GM23248 (cell line): ENCODE measurements around the gene DPAGT1. TPM values are rescaled to one million over a fixed set of nuclear protein-coding genes. Genes with fewer than 3 reads are reported as not detected.

Experiments
- DNase-seq: peaks from one replicate; pipeline ENCODE4 v3.0.0-alpha.2; 2015
- H2AFZ ChIP-seq: fragments of 200-600 bp; sonication (generic); 2 replicates; pipeline ENCODE4 v1.6.1; 2016; ENCODE audit warnings: antibody characterized with exemption
- H3F3A ChIP-seq: fragments of 200-600 bp; sonication (generic); 2 replicates; pipeline ENCODE4 v1.6.1; 2016; ENCODE audit warnings: mild to moderate bottlenecking, antibody characterized with exemption, mixed run types; ENCODE audit not compliant: insufficient read depth
- H3K27ac ChIP-seq: fragments of 200-600 bp; sonication (generic); 2 replicates; pipeline ENCODE4 v1.5.1; 2016; ENCODE audit warnings: mild to moderate bottlenecking
- H3K27me3 ChIP-seq: fragments of 200-600 bp; sonication (generic); replicated peaks from 2 replicates; pipeline ENCODE4 v1.6.1; 2016; ENCODE audit warnings: mild to moderate bottlenecking; ENCODE audit not compliant: insufficient read depth
- H3K36me3 ChIP-seq: fragments of 200-600 bp; sonication (generic); 2 replicates; pipeline ENCODE4 v1.6.1; 2016; ENCODE audit warnings: low read depth, mild to moderate bottlenecking
- H3K4me1 ChIP-seq: fragments of 200-600 bp; sonication (generic); 2 replicates; pipeline ENCODE4 v1.6.1; 2016; ENCODE audit warnings: mild to moderate bottlenecking; ENCODE audit not compliant: insufficient read depth
- H3K4me2 ChIP-seq: fragments of 200-600 bp; sonication (generic); one replicate; pipeline ENCODE4 v1.6.1; 2016; ENCODE audit warnings: mild to moderate bottlenecking; ENCODE audit not compliant: unreplicated experiment
- H3K4me3 ChIP-seq: fragments of 200-600 bp; sonication (generic); 2 replicates; pipeline ENCODE4 v1.5.1; 2016; ENCODE audit warnings: mild to moderate bottlenecking
- H3K79me2 ChIP-seq: fragments of 200-600 bp; sonication (generic); 2 replicates; pipeline ENCODE4 v1.6.1; 2016; ENCODE audit warnings: mild to moderate bottlenecking; ENCODE audit not compliant: insufficient read depth
- H3K9ac ChIP-seq: fragments of 200-600 bp; sonication (generic); 2 replicates; pipeline ENCODE4 v1.6.1; 2016; ENCODE audit warnings: mild to moderate bottlenecking
- H3K9me2 ChIP-seq: fragments of 200-600 bp; sonication (generic); 2 replicates; pipeline ENCODE4 v1.6.1; 2016; ENCODE audit warnings: mixed run types, mild to moderate bottlenecking, moderate library complexity; ENCODE audit not compliant: insufficient read depth
- H3K9me3 ChIP-seq: fragments of 200-600 bp; sonication (generic); one replicate; pipeline ENCODE4 v1.6.1; 2017; ENCODE audit warnings: low read depth
- H4K20me1 ChIP-seq: fragments of 200-600 bp; sonication (generic); 2 replicates; pipeline ENCODE4 v1.6.0; 2016; ENCODE audit not compliant: insufficient read depth
- EZH2 ChIP-seq: fragments of 200-600 bp; sonication (generic); IDR thresholded peaks from 2 replicates; pipeline ENCODE4 v1.6.1; 2018; ENCODE audit warnings: antibody characterized with exemption, mild to moderate bottlenecking; ENCODE audit not compliant: insufficient read depth, poor library complexity, severe bottlenecking
- EZH2phosphoT487 ChIP-seq: fragments of 200-600 bp; sonication (generic); IDR thresholded peaks from 2 replicates; pipeline ENCODE4 v1.6.1; 2018; ENCODE audit warnings: antibody characterized with exemption, moderate library complexity, mild to moderate bottlenecking, low read depth; ENCODE audit not compliant: insufficient read depth
- WGBS, 2 experiments: methylation state at CpG; one replicate each; pipeline ENCODE4 v1.1.6; 2015 to 2017; ENCODE audit warnings: low lambda C conversion rate in 2 of 2, low coverage in 1 of 2; ENCODE audit errors: missing lambda C conversion rate in 2 of 2; 5-methylcytosine and 5-hydroxymethylcytosine counted together
- in situ Hi-C: fragments of 300-500 bp; cut with MboI; formaldehyde crosslinking; loops from 2 replicates; pipeline ENCODE4 v1.15.0; 2020
- polyA plus RNA-seq: library from polyadenylated mRNA; unstranded; fragments of >200 nt; fragmentation: Nextera tagmentation; extraction: Ambion mirVana; gene quantifications from 2 replicates; pipeline ENCODE4 v1.2.1, GENCODE V29; 2016
- total RNA-seq: library from RNA; depleted of rRNA; stranded (reverse); fragments of >200 nt; shearing (Covaris generic); gene quantifications from 2 replicates; pipeline ENCODE4 v1.2.3, GENCODE V29; 2014

DPAGT1 gene
- total and polyA plus RNA-seq, 2 experiments from 2014 or later: 30.0 to 73.6 TPM

- no peak for DNase-seq
- no peaks in the 10 kb centered on the region for H3F3A ChIP-seq
Measured at GRCh38 chr11:119111361-119111925, 9.8 kb upstream of the DPAGT1 start.

GRCh38 chr11:119110439-119110838 lies 8.8 kb upstream of the DPAGT1 start:
- H3K9me2 ChIP-seq: no peaks in the 10 kb centered on the region
- no peak overlapping the region for H3K4me3 ChIP-seq
- DNase-seq: no peak
- no peaks in the 10 kb centered on the region for H3K27me3 ChIP-seq
- in situ Hi-C loops: no loop called here
- no peak overlapping the region for H3K27ac ChIP-seq
- peaks cover 36% of the 10 kb centered on the region for H3K79me2 ChIP-seq
- H3K4me2 ChIP-seq: no peak overlapping the region
- H3K9me3 ChIP-seq: no peaks in the 10 kb centered on the region
- no peaks in the 10 kb centered on the region for H3F3A ChIP-seq
- no peak for TF ChIP-seq EZH2
- TF ChIP-seq EZH2phosphoT487: no peak
- no peak overlapping the region for H3K9ac ChIP-seq
- H4K20me1 ChIP-seq: no peaks in the 10 kb centered on the region
- no peaks in the 10 kb centered on the region; the same call in 1 of the 2 replicates for H3K36me3 ChIP-seq
- 60 to 68% methylated on average over 10 of the region's 10 CpGs for WGBS, 2 experiments
- H2AFZ ChIP-seq: no peak overlapping the region
- peaks cover 17% of the 10 kb centered on the region for H3K4me1 ChIP-seq

More at GRCh38 chr11:119111361-119111925, 9.8 kb upstream of the DPAGT1 start:
- Histone ChIP-seq H3K4me1 (peaks cover 15% of the 10 kb centered on the region), H3K9me3 (no peaks in the 10 kb centered on the region), H3K36me3 (no peaks in the 10 kb centered on the region; the same call in 1 of the 2 replicates), H3K79me2 (peaks cover 36% of the 10 kb centered on the region), H3K9ac (no peak overlapping the region), H3K27me3 (no peaks in the 10 kb centered on the region), H3K9me2 (no peaks in the 10 kb centered on the region), H3K27ac (no peak overlapping the region), H3K4me3 (no peak overlapping the region), H2AFZ (no peak overlapping the region), H4K20me1 (no peaks in the 10 kb centered on the region), H3K4me2 (no peak overlapping the region)
- TF ChIP-seq EZH2 (no peak), EZH2phosphoT487 (no peak)
- in situ Hi-C loops: no loop called here
- WGBS, 2 experiments: 90 to 93% methylated on average over 11 of the region's 11 CpGs

GRCh38 chr11:119109843-119110242 lies 8.2 kb upstream of the DPAGT1 start:
- H3K36me3 ChIP-seq: no peaks in the 10 kb centered on the region; the same call in 1 of the 2 replicates
- H3K27me3 ChIP-seq: no peaks in the 10 kb centered on the region
- H2AFZ ChIP-seq: no peak overlapping the region
- no peak for DNase-seq
- peaks cover 17% of the 10 kb centered on the region for H3K4me1 ChIP-seq
- no peaks in the 10 kb centered on the region for H3F3A ChIP-seq
- H3K4me3 ChIP-seq: no peak overlapping the region
- no peaks in the 10 kb centered on the region for H3K9me2 ChIP-seq
- TF ChIP-seq EZH2phosphoT487 (no peak), EZH2 (no peak)
- H4K20me1 ChIP-seq: no peaks in the 10 kb centered on the region
- WGBS, 2 experiments: 69 to 70% methylated on average over 3 of the region's 3 CpGs
- H3K4me2 ChIP-seq: no peak overlapping the region
- no peaks in the 10 kb centered on the region for H3K9me3 ChIP-seq
- H3K9ac ChIP-seq: no peak overlapping the region
- H3K27ac ChIP-seq: no peak overlapping the region
- H3K79me2 ChIP-seq: peaks cover 36% of the 10 kb centered on the region
- in situ Hi-C loops: no loop called here

- Histone ChIP-seq H3K36me3 (no peaks in the 10 kb centered on the region; the same call in 1 of the 2 replicates), H3K4me1 (peaks cover 17% of the 10 kb centered on the region), H3K9me3 (no peaks in the 10 kb centered on the region), H3K9ac (no peak overlapping the region), H3K27ac (no peak overlapping the region), H3F3A (no peaks in the 10 kb centered on the region), H3K4me2 (peak overlapping the region; percentile 84), H4K20me1 (no peaks in the 10 kb centered on the region), H3K4me3 (peak overlapping the region; percentile 94), H3K9me2 (no peaks in the 10 kb centered on the region), H2AFZ (no peak overlapping the region), H3K27me3 (no peaks in the 10 kb centered on the region), H3K79me2 (peaks cover 36% of the 10 kb centered on the region)
- TF ChIP-seq EZH2phosphoT487 (no peak), EZH2 (no peak)
- DNase-seq: no peak
- in situ Hi-C loops: no loop called here
- WGBS, 2 experiments: 88 to 97% methylated on average over 2 of the region's 2 CpGs
Measured at GRCh38 chr11:119108857-119109221, 7.2 kb upstream of the DPAGT1 start.
